ENCODE results near the gene HOXD8. TPM values are rescaled to one million over a fixed set of nuclear protein-coding genes. Genes with fewer than 3 reads are reported as not detected.

Gene HOXD8
- total and polyA plus RNA-seq, 9 donors: 13.9 to 39.3 (median 26.2) TPM

- no peaks in the 10 kb centered on the region for H3K9me3 ChIP-seq (replicated peaks; ENCODE audit: control insufficient read depth, low read depth, low read length)
- peak; percentile 68 for DNase-seq
- peak overlapping the region; percentile 22 for H3K4me3 ChIP-seq (ENCODE audit: low read length)
- 2% methylated on average over 37 of the region's 45 CpGs for WGBS (ENCODE audit: insufficient coverage)
- peaks cover 95% of the 10 kb centered on the region for H3K27me3 ChIP-seq (ENCODE audit: control insufficient read depth, insufficient read depth, low read length)
- no peak overlapping the region for H3K27ac ChIP-seq (ENCODE audit: low read length)
- no peaks in the 10 kb centered on the region for H3K36me3 ChIP-seq (ENCODE audit: control insufficient read depth, insufficient read depth, low read length)
- H3K4me1 ChIP-seq (ENCODE audit: control insufficient read depth, insufficient read depth, low read length): peaks cover 42% of the 10 kb centered on the region
These were observed 32.3 kb upstream of the HOXD8 start for GRCh38 chr2:176096986-176097819.

- peaks cover 98% of the 10 kb centered on the region for H3K27me3 ChIP-seq (ENCODE audit: control insufficient read depth, insufficient read depth, low read length)
- no peak for DNase-seq
- H3K36me3 ChIP-seq (ENCODE audit: control insufficient read depth, insufficient read depth, low read length): no peaks in the 10 kb centered on the region
- H3K4me3 ChIP-seq (ENCODE audit: low read length): no peak overlapping the region
- no peak overlapping the region for H3K27ac ChIP-seq (ENCODE audit: low read length)
- H3K4me1 ChIP-seq (ENCODE audit: control insufficient read depth, insufficient read depth, low read length): peaks cover 42% of the 10 kb centered on the region
- H3K9me3 ChIP-seq (replicated peaks; ENCODE audit: control insufficient read depth, low read depth, low read length): no peaks in the 10 kb centered on the region
- 3% methylated on average over 13 of the region's 18 CpGs for WGBS (ENCODE audit: insufficient coverage)
These were observed 31.6 kb upstream of the HOXD8 start for GRCh38 chr2:176097820-176098365.

GRCh38 chr2:176098366-176099158 lies 30.9 kb upstream of the HOXD8 start:
- no peaks in the 10 kb centered on the region for H3K9me3 ChIP-seq (replicated peaks; ENCODE audit: control insufficient read depth, low read depth, low read length)
- 4% methylated on average over 31 of the region's 35 CpGs for WGBS (ENCODE audit: insufficient coverage)
- DNase-seq: no peak
- peaks cover 35% of the 10 kb centered on the region for H3K4me1 ChIP-seq (ENCODE audit: control insufficient read depth, insufficient read depth, low read length)
- H3K27ac ChIP-seq (ENCODE audit: low read length): no peak overlapping the region
- H3K36me3 ChIP-seq (ENCODE audit: control insufficient read depth, insufficient read depth, low read length): no peaks in the 10 kb centered on the region
- H3K27me3 ChIP-seq (ENCODE audit: control insufficient read depth, insufficient read depth, low read length): peaks cover 98% of the 10 kb centered on the region
- H3K4me3 ChIP-seq (ENCODE audit: low read length): no peak overlapping the region

DNA sequence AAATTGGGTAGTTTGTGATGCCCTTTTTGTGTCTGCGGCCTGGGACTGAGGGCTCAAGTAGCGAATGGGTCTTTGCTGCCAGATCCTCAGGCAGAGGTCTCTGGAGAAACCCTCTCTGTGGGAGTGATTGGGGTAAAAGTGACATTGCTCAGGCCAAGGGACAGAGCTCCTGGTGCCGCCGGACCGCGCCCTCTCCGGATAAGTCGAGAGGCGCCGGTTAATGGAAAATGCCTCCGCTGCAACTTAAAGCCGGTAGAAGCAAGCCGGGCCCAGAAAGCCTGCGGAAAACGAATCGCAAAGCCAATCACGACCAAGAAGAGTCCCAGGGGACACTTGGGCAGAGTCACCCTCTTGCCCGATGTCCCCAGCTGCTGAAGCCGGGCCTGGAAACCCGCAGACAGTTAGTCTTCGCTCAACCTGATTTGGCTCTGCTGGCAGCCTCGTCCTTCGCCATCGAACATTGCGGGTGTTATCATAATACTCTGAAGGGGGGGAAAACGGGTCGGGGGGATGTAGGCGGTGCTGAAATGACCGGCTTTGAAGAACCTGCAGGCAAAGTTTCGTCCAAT lies 30.3 kb upstream of the HOXD8 start:
- Histone ChIP-seq H3K27ac (ENCODE audit: low read length) (no peak overlapping the region), H3K36me3 (ENCODE audit: control insufficient read depth, insufficient read depth, low read length) (no peaks in the 10 kb centered on the region), H3K27me3 (ENCODE audit: control insufficient read depth, insufficient read depth, low read length) (peaks cover 98% of the 10 kb centered on the region), H3K4me3 (ENCODE audit: low read length) (no peak overlapping the region), H3K4me1 (ENCODE audit: control insufficient read depth, insufficient read depth, low read length) (peaks cover 39% of the 10 kb centered on the region), H3K9me3 (replicated peaks; ENCODE audit: control insufficient read depth, low read depth, low read length) (no peaks in the 10 kb centered on the region)
- DNase-seq: no peak
- 14% methylated on average over 30 of the region's 30 CpGs for WGBS (ENCODE audit: insufficient coverage)

DNA sequence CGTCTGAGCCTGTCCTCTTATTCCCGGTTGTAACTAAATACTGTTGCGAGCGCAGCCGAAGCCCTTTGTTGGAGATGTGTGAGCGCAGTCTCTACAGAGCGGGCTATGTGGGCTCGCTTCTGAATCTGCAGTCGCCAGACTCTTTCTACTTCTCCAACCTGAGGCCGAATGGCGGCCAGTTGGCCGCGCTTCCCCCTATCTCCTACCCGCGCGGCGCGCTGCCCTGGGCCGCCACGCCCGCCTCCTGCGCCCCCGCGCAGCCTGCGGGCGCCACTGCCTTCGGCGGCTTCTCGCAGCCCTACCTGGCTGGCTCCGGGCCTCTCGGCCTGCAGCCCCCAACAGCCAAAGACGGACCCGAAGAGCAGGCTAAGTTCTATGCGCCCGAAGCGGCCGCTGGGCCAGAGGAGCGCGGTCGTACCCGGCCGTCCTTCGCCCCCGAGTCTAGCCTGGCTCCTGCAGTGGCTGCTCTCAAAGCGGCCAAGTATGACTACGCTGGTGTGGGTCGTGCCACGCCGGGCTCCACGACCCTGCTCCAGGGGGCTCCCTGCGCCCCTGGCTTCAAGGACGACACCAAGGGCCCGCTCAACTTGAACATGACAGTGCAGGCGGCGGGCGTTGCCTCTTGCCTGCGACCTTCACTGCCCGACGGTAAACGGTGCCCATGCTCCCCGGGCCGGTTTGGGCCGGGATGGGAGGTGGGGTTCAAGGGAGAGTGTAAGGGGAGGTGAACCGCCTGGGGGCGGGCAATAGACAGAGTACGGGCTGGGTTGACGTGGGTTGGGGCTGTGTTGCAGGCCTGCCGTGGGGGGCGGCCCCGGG lies 29.6 kb upstream of the HOXD8 start, which contains the start of gene HOXD12:
TSS of gene HOXD12 (plus strand) at position 68 of the 819 bp plus-strand sequence. CDS start at position 75, 7 bp downstream.
- Histone ChIP-seq H3K27ac (ENCODE audit: low read length) (no peak within 1 kb of the TSS), H3K9me3 (replicated peaks; ENCODE audit: control insufficient read depth, low read depth, low read length) (no peaks in the 10 kb centered on the region), H3K36me3 (ENCODE audit: control insufficient read depth, insufficient read depth, low read length) (no peaks in the 10 kb centered on the region), H3K4me1 (ENCODE audit: control insufficient read depth, insufficient read depth, low read length) (peaks cover 46% of the 10 kb centered on the region), H3K4me3 (ENCODE audit: low read length) (no peak within 1 kb of the TSS), H3K27me3 (ENCODE audit: control insufficient read depth, insufficient read depth, low read length) (peaks cover 98% of the 10 kb centered on the region)
- no peak for DNase-seq
- 4% methylated on average over 65 of the region's 70 CpGs for WGBS (ENCODE audit: insufficient coverage)

GRCh38 chr2:176100547-176101140 lies 28.9 kb upstream of the HOXD8 start:
- DNase-seq: no peak
- peaks cover 98% of the 10 kb centered on the region for H3K27me3 ChIP-seq (ENCODE audit: control insufficient read depth, insufficient read depth, low read length)
- H3K27ac ChIP-seq (ENCODE audit: low read length): no peak overlapping the region
- H3K9me3 ChIP-seq (replicated peaks; ENCODE audit: control insufficient read depth, low read depth, low read length): no peaks in the 10 kb centered on the region
- H3K36me3 ChIP-seq (ENCODE audit: control insufficient read depth, insufficient read depth, low read length): no peaks in the 10 kb centered on the region
- H3K4me3 ChIP-seq (ENCODE audit: low read length): no peak overlapping the region
- peaks cover 47% of the 10 kb centered on the region for H3K4me1 ChIP-seq (ENCODE audit: control insufficient read depth, insufficient read depth, low read length)
- WGBS (ENCODE audit: insufficient coverage): 27% methylated on average over 25 of the region's 28 CpGs

DNA sequence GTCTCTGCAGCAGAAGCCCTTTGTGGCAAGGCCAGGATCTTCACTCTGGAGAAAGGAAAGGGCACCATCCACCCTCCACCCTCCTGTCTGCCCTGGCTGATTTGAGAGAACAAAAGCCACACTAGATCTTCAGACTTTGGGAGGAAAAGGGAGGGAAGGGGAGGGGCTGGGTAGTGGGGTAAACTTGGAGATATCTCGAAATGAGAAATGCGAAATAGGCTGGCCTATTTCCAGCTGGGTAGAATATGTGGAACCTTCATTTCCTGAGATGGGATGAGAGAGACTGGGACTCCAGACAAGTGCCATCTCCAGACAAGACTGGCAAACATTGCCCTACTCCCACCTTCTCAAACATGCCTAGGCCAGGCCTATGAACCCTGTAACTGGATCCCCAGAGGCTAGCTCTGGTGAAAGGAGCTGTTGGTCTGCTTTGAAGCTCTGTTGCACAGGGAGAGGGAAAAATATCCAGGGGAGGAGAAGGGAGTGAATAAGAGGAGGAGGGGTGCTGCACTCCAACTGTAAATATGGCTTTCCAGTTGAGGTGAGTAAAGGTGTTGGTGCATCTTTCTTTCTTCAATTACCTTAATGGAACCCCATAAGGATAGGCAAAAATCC lies 28.2 kb upstream of the HOXD8 start:
- Histone ChIP-seq H3K9me3 (replicated peaks; ENCODE audit: control insufficient read depth, low read depth, low read length) (no peaks in the 10 kb centered on the region), H3K27ac (ENCODE audit: low read length) (no peak overlapping the region), H3K4me3 (ENCODE audit: low read length) (no peak overlapping the region), H3K27me3 (ENCODE audit: control insufficient read depth, insufficient read depth, low read length) (peaks cover 100% of the 10 kb centered on the region), H3K4me1 (ENCODE audit: control insufficient read depth, insufficient read depth, low read length) (peaks cover 47% of the 10 kb centered on the region), H3K36me3 (ENCODE audit: control insufficient read depth, insufficient read depth, low read length) (no peaks in the 10 kb centered on the region)
- WGBS (ENCODE audit: insufficient coverage): no CpG with 5 or more reads among the region's 2 CpGs
- no peak for DNase-seq

GRCh38 chr2:176101842-176102241 lies 27.7 kb upstream of the HOXD8 start:
- peaks cover 42% of the 10 kb centered on the region for H3K4me1 ChIP-seq (ENCODE audit: control insufficient read depth, insufficient read depth, low read length)
- no peak overlapping the region for H3K4me3 ChIP-seq (ENCODE audit: low read length)
- no peaks in the 10 kb centered on the region for H3K9me3 ChIP-seq (replicated peaks; ENCODE audit: control insufficient read depth, low read depth, low read length)
- no peak for DNase-seq
- 78% methylated on average over 2 of the region's 5 CpGs for WGBS (ENCODE audit: insufficient coverage)
- H3K36me3 ChIP-seq (ENCODE audit: control insufficient read depth, insufficient read depth, low read length): no peaks in the 10 kb centered on the region
- peaks cover 99% of the 10 kb centered on the region for H3K27me3 ChIP-seq (ENCODE audit: control insufficient read depth, insufficient read depth, low read length)
- no peak overlapping the region for H3K27ac ChIP-seq (ENCODE audit: low read length)

DNA sequence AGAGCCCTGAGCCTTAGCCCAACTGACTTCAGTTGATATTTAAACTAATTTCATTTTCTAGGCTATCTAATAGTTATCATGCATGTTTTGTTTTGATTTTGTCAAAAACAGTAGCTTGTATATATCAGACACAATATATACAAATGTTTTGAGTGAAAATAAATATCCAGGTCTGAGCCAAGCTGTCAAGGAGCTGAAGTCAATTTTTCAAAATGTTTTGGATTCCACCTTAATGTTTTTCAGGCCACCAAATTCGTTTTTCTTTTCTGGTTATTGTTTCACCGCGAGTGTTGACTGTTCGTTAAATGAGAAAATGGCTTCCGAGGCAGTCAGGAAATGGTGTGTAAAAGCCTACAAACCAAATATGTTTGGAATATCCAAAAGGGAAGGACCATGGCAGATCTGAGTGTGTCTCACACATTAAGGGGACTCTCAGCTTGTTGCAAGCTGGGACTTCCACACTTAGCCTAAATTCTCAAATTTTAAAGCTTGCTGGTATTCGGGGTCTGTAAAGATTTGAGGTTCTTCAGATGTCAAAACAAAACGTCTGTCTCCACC lies 27.1 kb upstream of the HOXD8 start:
- 70% methylated on average over 2 of the region's 7 CpGs for WGBS (ENCODE audit: insufficient coverage)
- Histone ChIP-seq H3K4me1 (ENCODE audit: control insufficient read depth, insufficient read depth, low read length) (peaks cover 40% of the 10 kb centered on the region), H3K9me3 (replicated peaks; ENCODE audit: control insufficient read depth, low read depth, low read length) (no peaks in the 10 kb centered on the region), H3K27me3 (ENCODE audit: control insufficient read depth, insufficient read depth, low read length) (peaks cover 99% of the 10 kb centered on the region), H3K4me3 (ENCODE audit: low read length) (no peak overlapping the region), H3K36me3 (ENCODE audit: control insufficient read depth, insufficient read depth, low read length) (no peaks in the 10 kb centered on the region), H3K27ac (ENCODE audit: low read length) (no peak overlapping the region)
- DNase-seq: no peak

Data from muscle of leg (tissue), 11 donors.